Endothelial cell of umbilical vein (primary cell): ENCODE data around the gene SH3D19.

Experiments
- EZH2 ChIP-seq: IDR thresholded peaks from 2 replicates; pipeline ENCODE4 v1.6.1; 2012; ENCODE audit warnings: borderline replicate concordance, low read depth, mild to moderate bottlenecking, moderate library complexity, low read length, inconsistent platforms; ENCODE audit not compliant: severe bottlenecking
- FOS ChIP-seq: IDR thresholded peaks from 2 replicates; pipeline ENCODE4 v1.6.1; 2011; ENCODE audit warnings: mild to moderate bottlenecking, low read length, moderate library complexity, borderline replicate concordance; ENCODE audit not compliant: insufficient read depth
- GATA2 ChIP-seq: IDR thresholded peaks from 2 replicates; pipeline ENCODE4 v1.7.0; 2011; ENCODE audit warnings: low read depth, mild to moderate bottlenecking, moderate library complexity, mixed read lengths, low read length; ENCODE audit not compliant: insufficient read length, insufficient read depth
- MYC ChIP-seq: IDR thresholded peaks from one replicate; pipeline ENCODE4 v1.6.1; 2011; ENCODE audit warnings: mild to moderate bottlenecking, low read depth, low read length
- POLR2A ChIP-seq: IDR thresholded peaks from 2 replicates; pipeline ENCODE4 v1.6.1; 2012; ENCODE audit warnings: low read depth, mild to moderate bottlenecking, control low read depth, low read length
- POLR2AphosphoS5 ChIP-seq: IDR thresholded peaks from 2 replicates; pipeline ENCODE4 v1.6.1; 2012; ENCODE audit warnings: low read depth, mild to moderate bottlenecking, control low read depth, low read length, moderate library complexity; ENCODE audit not compliant: insufficient read depth
- TF ChIP-seq, protein P1 (sequence below), 2 donors: IDR thresholded peaks; 1 replicate in 1 of 2; 2 replicates in 1 of 2; pipeline ENCODE4 v1.5.1; 2011; ENCODE audit warnings: low read length in 2 of 2, mild to moderate bottlenecking in 2 of 2, moderate library complexity in 2 of 2, control low read depth in 1 of 2, inconsistent platforms in 1 of 2, low read depth in 1 of 2; ENCODE audit not compliant: insufficient read depth in 1 of 2; ENCODE audit errors: extremely low read depth in 1 of 2
- TF ChIP-seq, protein P2 (sequence below): IDR thresholded peaks from 2 replicates; pipeline ENCODE4 v1.6.1; 2011; ENCODE audit not compliant: insufficient read depth, insufficient read length

DNA sequence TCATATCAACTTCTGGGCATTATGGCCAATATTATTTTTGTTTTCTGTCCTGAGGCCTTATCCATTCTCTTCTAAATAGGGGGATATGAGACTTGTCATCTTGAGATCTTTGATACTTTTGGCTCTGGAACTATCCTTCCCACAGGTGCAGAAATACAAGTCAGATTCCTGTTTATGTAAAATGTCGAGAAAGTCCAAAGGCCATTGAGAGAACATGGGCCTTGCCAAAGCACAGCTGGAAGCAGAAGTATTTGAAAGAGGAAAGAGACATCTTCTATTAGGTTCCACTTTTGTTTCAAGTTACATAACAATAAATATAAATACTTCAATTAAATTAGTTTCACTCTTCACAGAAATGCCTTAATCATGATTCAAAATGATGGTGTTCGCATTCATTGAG is 69.3 kb downstream of the SH3D19 start:
- TF ChIP-seq, protein P1, sequence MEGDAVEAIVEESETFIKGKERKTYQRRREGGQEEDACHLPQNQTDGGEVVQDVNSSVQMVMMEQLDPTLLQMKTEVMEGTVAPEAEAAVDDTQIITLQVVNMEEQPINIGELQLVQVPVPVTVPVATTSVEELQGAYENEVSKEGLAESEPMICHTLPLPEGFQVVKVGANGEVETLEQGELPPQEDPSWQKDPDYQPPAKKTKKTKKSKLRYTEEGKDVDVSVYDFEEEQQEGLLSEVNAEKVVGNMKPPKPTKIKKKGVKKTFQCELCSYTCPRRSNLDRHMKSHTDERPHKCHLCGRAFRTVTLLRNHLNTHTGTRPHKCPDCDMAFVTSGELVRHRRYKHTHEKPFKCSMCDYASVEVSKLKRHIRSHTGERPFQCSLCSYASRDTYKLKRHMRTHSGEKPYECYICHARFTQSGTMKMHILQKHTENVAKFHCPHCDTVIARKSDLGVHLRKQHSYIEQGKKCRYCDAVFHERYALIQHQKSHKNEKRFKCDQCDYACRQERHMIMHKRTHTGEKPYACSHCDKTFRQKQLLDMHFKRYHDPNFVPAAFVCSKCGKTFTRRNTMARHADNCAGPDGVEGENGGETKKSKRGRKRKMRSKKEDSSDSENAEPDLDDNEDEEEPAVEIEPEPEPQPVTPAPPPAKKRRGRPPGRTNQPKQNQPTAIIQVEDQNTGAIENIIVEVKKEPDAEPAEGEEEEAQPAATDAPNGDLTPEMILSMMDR (IDR thresholded peaks at IDR 0.05; ENCODE audit: extremely low read depth in 1 of 2, insufficient read depth in 1 of 2, low read depth in 1 of 2, low read length in 2 of 2): no peak
- no peak for TF ChIP-seq MYC
- no peak for TF ChIP-seq GATA2
- no peak for TF ChIP-seq EZH2
- no peak for TF ChIP-seq POLR2A
- TF ChIP-seq POLR2AphosphoS5: no peak
- TF ChIP-seq, protein P2, sequence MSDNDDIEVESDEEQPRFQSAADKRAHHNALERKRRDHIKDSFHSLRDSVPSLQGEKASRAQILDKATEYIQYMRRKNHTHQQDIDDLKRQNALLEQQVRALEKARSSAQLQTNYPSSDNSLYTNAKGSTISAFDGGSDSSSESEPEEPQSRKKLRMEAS: no peak
- TF ChIP-seq FOS: no peak
